Right ventricle myocardium superior (tissue), 1 donor: ENCODE measurements around the gene ZNF595. TPM values are rescaled to one million over a fixed set of nuclear protein-coding genes. Genes with fewer than 3 reads are reported as not detected.
A peak's percentile ranks its signal among the peaks of the same experiment; 100 is the strongest.

Source experiments
- ATAC-seq: fragments of 200-7000 bp; cut with Tn5 transposase; one replicate; pipeline ENCODE4 v1.9.1; 2020; ENCODE audit warnings: mild to moderate bottlenecking; ENCODE audit not compliant: poor library complexity
- DNase-seq: peaks from one replicate; pipeline ENCODE4 v3.0.0-alpha.2; 2020
- intact Hi-C: fragments of 100-400 bp; cut with DNase I; formaldehyde crosslinking; loops from one replicate; pipeline ENCODE4 v1.11.2; 2022
- total RNA-seq: library from RNA; stranded (reverse); fragmentation: NEBNext Ultra II Directional; extraction: Animal tissue kit (Norgen Biotek cat#: 25700); gene quantifications from one replicate; pipeline ENCODE4 v1.2.1, GENCODE V29; 2021
- donor health status: DM: no; HTN: yes; CAD: no; lungs with severe emphysema.

The ZNF595 gene
- total RNA-seq, 1 donor from 2014 or later: 6.8 TPM

GRCh38 chr4:125091-125771, 72.1 kb downstream of the ZNF595 start:
- DNase-seq (peak; percentile 50), ATAC-seq (peak; percentile 54)
- intact Hi-C loops: no loop called here

- no peak for ATAC-seq
Observed at GRCh38 chr4:125833-126232, 72.7 kb downstream of the ZNF595 start.

GRCh38 chr4:132483-132882, 79.4 kb downstream of the ZNF595 start:
- ATAC-seq (no peak), DNase-seq (no peak)
- intact Hi-C loops: no loop called here

More at GRCh38 chr4:125833-126232, 72.7 kb downstream of the ZNF595 start:
- intact Hi-C loops: no loop called here
- no peak for DNase-seq

Other genes with a start within 250 kb of the ZNF595 start
- 5.8 TPM for gene ZNF718, start 71.2 kb downstream of the ZNF595 start, total RNA-seq